Smooth muscle cell (in vitro differentiated cells): ENCODE data around the gene APC2. TPM values are rescaled to one million over a fixed set of nuclear protein-coding genes. Genes with fewer than 3 reads are reported as not detected.

ENCODE experiments used
- DNase-seq: peaks from one replicate; lab custom pipeline; 2025; ENCODE audit not compliant: unreplicated experiment; lab: John Stamatoyannopoulos, UW
- H2AFZ ChIP-seq: fragments of 200-600 bp; sonication (generic); 2 replicates; pipeline ENCODE4 v1.6.0; 2016; ENCODE audit warnings: antibody characterized with exemption, low read depth, mild to moderate bottlenecking
- H3F3A ChIP-seq: fragments of 200-600 bp; sonication (generic); 2 replicates; pipeline ENCODE4 v1.6.0; 2017; ENCODE audit warnings: antibody characterized with exemption, low read depth
- H3K27ac ChIP-seq: fragments of 200-600 bp; sonication (generic); 2 replicates; pipeline ENCODE4 v1.5.1; 2016; ENCODE audit warnings: low read depth, mild to moderate bottlenecking
- H3K27me3 ChIP-seq: fragments of 200-600 bp; sonication (generic); 2 replicates; pipeline ENCODE4 v1.6.1; 2016; ENCODE audit warnings: low read depth, mild to moderate bottlenecking
- H3K36me3 ChIP-seq: fragments of 200-600 bp; sonication (generic); 2 replicates; pipeline ENCODE4 v1.5.1; 2016; ENCODE audit warnings: low read depth
- H3K4me1 ChIP-seq: fragments of 200-600 bp; sonication (generic); 2 replicates; pipeline ENCODE4 v1.5.1; 2016; ENCODE audit warnings: low read depth
- H3K4me2 ChIP-seq: fragments of 200-600 bp; sonication (generic); 2 replicates; pipeline ENCODE4 v1.6.0; 2016; ENCODE audit warnings: mild to moderate bottlenecking
- H3K4me3 ChIP-seq: fragments of 200-600 bp; sonication (generic); 2 replicates; pipeline ENCODE4 v1.5.1; 2016; ENCODE audit warnings: mild to moderate bottlenecking
- H3K79me2 ChIP-seq: fragments of 200-600 bp; sonication (generic); 2 replicates; pipeline ENCODE4 v1.6.0; 2016; ENCODE audit warnings: low read depth, mild to moderate bottlenecking
- H3K9ac ChIP-seq: fragments of 200-600 bp; sonication (generic); 2 replicates; pipeline ENCODE4 v1.6.0; 2016; ENCODE audit warnings: low read depth
- H3K9me3 ChIP-seq: fragments of 200-600 bp; sonication (generic); replicated peaks from 2 replicates; pipeline ENCODE4 v1.5.1; 2016; ENCODE audit warnings: low read depth
- H4K20me1 ChIP-seq: fragments of 200-600 bp; sonication (generic); 2 replicates; pipeline ENCODE4 v1.6.0; 2016; ENCODE audit warnings: low read depth
- WGBS: methylation state at CpG from one replicate; pipeline ENCODE4 v1.1.7; 2016; ENCODE audit warnings: low lambda C conversion rate; 5-methylcytosine and 5-hydroxymethylcytosine counted together
- polyA plus RNA-seq: library from polyadenylated mRNA; unstranded; fragments of >200 nt; fragmentation: Nextera tagmentation; extraction: Ambion mirVana; gene quantifications from 2 replicates; pipeline ENCODE4 v1.2.1, GENCODE V29; 2016
- total RNA-seq: library from RNA; depleted of rRNA; stranded (reverse); fragments of >200 nt; gene quantifications from 2 replicates; pipeline ENCODE4 v1.2.3, GENCODE V29; 2014
- TF ChIP-seq, protein P1 (sequence below): fragments of 200-600 bp; sonication (generic); IDR thresholded peaks from 2 replicates; pipeline ENCODE4 v1.5.1; 2017; ENCODE audit warnings: borderline replicate concordance, mild to moderate bottlenecking, antibody characterized with exemption; ENCODE audit not compliant: insufficient read depth, poor library complexity, severe bottlenecking

APC2 gene
- total and polyA plus RNA-seq, 2 experiments from 2014 or later, result 0.18 to 0.30 TPM

DNA sequence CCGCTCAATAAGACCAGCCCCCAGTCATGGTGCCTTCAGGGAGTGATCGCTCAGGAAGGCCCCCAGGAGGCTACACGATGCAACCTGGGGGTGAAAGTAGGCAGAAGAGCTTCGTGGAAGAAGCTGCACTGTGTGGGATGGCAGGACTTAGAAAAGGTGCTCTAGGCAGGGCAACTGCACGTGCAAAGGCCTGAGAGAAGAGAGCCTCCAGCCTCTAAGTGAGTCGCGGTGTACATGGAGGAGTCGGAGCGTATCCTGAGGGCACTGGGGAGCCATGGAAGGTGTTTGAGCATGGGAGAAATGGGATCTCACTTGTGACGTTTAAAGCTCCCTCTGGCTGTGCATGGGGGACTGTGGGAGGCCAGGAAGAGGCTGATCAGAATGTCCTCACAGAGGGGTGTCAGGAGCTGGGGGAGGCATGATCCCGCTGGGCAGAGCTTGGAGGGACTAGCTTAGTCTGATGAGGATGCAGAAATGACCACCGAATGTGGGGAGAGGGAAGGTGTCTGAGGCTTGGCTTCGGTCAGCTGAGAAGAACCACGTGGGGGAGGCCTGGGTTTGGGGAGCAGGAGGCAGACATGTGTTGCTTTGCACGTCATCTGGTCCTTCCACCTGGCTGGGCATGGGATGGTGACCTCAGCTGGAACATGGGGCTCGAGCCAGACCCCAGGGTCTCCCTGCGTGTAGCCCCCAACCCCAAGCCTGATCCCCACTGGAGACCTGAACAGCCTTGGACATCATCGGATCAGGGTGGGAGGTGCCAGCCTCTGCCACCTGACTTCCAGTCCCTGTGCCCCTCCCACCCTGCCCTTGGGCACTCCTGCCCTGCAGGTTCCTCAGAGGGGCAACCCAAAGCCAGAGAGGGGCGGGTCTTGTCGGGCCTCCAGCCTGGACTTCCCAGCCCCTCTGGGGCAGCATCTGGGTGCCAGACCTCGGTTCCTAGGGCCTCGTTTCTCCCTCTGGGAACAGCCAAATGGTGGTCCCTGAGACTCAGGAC lies 1.1 kb downstream of the APC2 start:
- Histone ChIP-seq H3K4me1 (peaks cover 19% of the 10 kb centered on the region), H3K27ac (no peak overlapping the region), H3K4me3 (no peak overlapping the region), H3K4me2 (no peak overlapping the region), H3F3A (no peaks in the 10 kb centered on the region), H3K27me3 (peaks cover 94% of the 10 kb centered on the region), H3K9ac (no peak overlapping the region), H3K36me3 (no peaks in the 10 kb centered on the region), H2AFZ (no peak overlapping the region), H4K20me1 (peaks cover 19% of the 10 kb centered on the region), H3K79me2 (no peaks in the 10 kb centered on the region), H3K9me3 (no peaks in the 10 kb centered on the region)
- no peak for DNase-seq
- WGBS, result 74% methylated on average over 22 of the region's 22 CpGs
- TF ChIP-seq, protein P1, sequence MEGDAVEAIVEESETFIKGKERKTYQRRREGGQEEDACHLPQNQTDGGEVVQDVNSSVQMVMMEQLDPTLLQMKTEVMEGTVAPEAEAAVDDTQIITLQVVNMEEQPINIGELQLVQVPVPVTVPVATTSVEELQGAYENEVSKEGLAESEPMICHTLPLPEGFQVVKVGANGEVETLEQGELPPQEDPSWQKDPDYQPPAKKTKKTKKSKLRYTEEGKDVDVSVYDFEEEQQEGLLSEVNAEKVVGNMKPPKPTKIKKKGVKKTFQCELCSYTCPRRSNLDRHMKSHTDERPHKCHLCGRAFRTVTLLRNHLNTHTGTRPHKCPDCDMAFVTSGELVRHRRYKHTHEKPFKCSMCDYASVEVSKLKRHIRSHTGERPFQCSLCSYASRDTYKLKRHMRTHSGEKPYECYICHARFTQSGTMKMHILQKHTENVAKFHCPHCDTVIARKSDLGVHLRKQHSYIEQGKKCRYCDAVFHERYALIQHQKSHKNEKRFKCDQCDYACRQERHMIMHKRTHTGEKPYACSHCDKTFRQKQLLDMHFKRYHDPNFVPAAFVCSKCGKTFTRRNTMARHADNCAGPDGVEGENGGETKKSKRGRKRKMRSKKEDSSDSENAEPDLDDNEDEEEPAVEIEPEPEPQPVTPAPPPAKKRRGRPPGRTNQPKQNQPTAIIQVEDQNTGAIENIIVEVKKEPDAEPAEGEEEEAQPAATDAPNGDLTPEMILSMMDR, result no peak

DNA sequence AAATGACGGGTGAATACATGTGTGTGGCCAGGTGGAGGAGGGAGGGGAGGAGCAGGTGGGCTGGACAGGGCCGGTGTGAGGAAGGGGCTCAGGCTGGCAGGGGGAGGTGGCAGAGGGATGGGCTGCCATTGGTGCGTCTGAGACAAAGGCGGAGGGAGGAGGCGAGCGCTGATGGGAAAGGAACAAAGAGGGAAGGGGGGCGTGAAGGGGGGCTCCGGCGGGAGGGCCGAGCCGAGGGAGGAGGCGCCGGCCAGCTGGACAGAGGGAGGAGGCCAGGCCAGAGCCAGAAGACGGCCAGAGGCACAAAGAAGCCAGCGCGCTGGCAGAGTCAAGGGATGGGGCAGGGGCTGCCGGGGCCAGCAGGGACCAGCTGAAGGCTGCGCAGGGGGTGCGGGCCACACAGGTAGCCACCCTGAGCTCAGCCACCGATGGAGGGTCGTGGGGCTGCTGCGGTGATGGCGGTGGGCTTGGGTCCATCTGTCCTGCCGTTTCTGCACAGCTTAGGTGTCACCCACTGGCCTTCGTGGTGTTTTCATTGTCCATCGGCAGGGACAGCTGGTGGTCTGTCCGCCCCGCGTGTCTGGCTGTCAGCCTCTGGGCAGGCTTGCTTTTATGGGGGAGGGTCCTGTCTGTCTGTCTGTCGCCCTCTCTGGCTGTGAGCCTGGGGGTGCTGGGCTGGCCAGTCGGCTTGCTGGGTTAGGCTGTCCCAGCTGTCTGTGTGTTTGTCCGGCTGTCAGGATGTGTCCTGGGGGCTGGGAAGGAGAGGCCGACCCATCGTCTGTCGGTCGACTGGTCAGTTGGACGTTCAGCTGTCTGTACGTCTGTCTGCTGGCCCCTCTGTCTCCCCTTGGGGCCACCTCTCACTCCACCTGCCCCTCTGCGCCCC lies 2.2 kb downstream of the APC2 start:
- DNase-seq, result no peak
- WGBS, result 80% methylated on average over 23 of the region's 39 CpGs
- H3K4me1 ChIP-seq, result peaks cover 11% of the 10 kb centered on the region
- H3K9ac ChIP-seq, result no peak overlapping the region
- H3K4me3 ChIP-seq, result no peak overlapping the region
- no peak overlapping the region for H3K27ac ChIP-seq
- H4K20me1 ChIP-seq, result peaks cover 11% of the 10 kb centered on the region
- H3K36me3 ChIP-seq, result no peaks in the 10 kb centered on the region
- peaks cover 90% of the 10 kb centered on the region for H3K27me3 ChIP-seq
- H3K4me2 ChIP-seq, result no peak overlapping the region
- no peak overlapping the region for H2AFZ ChIP-seq
- H3K79me2 ChIP-seq, result no peaks in the 10 kb centered on the region
- TF ChIP-seq, protein P1, result no peak
- no peaks in the 10 kb centered on the region for H3F3A ChIP-seq
- H3K9me3 ChIP-seq, result no peaks in the 10 kb centered on the region

DNA sequence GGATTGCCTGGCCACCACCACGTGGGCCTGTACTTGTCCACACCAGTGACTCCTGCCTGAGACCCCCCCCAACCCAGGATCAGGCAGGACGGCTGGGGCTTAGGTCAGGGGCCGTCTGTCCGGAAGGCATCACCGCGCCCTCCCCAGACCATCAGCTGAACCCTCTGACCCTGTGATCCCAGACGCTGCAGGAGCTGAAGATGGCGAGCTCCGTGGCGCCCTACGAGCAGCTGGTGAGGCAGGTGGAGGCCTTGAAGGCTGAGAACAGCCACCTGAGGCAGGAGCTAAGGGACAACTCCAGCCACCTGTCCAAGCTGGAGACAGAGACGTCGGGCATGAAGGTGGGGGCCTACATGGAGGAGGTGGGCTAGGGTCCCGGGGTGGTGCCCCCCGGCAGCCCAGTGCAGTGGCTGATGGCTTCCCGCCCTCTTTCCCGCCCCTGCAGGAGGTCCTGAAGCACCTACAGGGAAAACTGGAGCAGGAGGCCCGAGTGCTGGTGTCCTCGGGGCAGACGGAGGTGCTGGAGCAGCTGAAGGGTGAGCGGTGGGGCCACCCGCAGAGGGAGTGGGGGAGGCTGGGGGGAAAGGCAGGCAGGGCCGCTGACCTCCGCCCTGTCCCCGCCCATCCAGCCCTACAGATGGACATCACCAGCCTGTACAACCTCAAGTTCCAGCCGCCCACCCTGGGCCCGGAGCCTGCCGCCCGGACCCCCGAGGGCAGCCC lies 3.0 kb downstream of the APC2 start:
- no peaks in the 10 kb centered on the region for H3K9me3 ChIP-seq
- H3F3A ChIP-seq, result no peaks in the 10 kb centered on the region
- no peak overlapping the region for H3K27ac ChIP-seq
- H4K20me1 ChIP-seq, result peaks cover 11% of the 10 kb centered on the region
- TF ChIP-seq, protein P1, result no peak
- no peak overlapping the region for H3K9ac ChIP-seq
- peaks cover 11% of the 10 kb centered on the region for H3K4me1 ChIP-seq
- no peak for DNase-seq
- 85% methylated on average over 28 of the region's 30 CpGs for WGBS
- no peaks in the 10 kb centered on the region for H3K36me3 ChIP-seq
- H3K4me2 ChIP-seq, result no peak overlapping the region
- H2AFZ ChIP-seq, result no peak overlapping the region
- no peak overlapping the region for H3K4me3 ChIP-seq
- H3K27me3 ChIP-seq, result peaks cover 84% of the 10 kb centered on the region
- no peaks in the 10 kb centered on the region for H3K79me2 ChIP-seq
